Osteoblast (primary cell): ENCODE results near the gene MAPK11. TPM values are rescaled to one million over a fixed set of nuclear protein-coding genes. Genes with fewer than 3 reads are reported as not detected.

Experiments used
- DNase-seq: peaks from one replicate; pipeline ENCODE4 v3.0.0; 2011; ENCODE audit warnings: low spot score, mixed read lengths; ENCODE audit not compliant: insufficient read length; ENCODE audit errors: missing footprints
- H2AFZ ChIP-seq: 2 replicates; pipeline ENCODE4 v1.6.0; 2011; ENCODE audit warnings: mild to moderate bottlenecking, low read length
- H3K27ac ChIP-seq: 2 replicates; pipeline ENCODE4 v1.5.1; 2011; ENCODE audit warnings: mild to moderate bottlenecking, low read depth, low read length, moderate library complexity
- H3K27me3 ChIP-seq: 2 replicates; pipeline ENCODE4 v1.6.0; 2012; ENCODE audit warnings: mild to moderate bottlenecking, control low read depth, inconsistent platforms, low read length, moderate library complexity; ENCODE audit not compliant: insufficient read depth
- H3K36me3 ChIP-seq: 2 replicates; pipeline ENCODE4 v1.5.1; 2011; ENCODE audit warnings: mild to moderate bottlenecking, low read length, control low read depth, moderate library complexity; ENCODE audit not compliant: insufficient read depth
- H3K4me1 ChIP-seq: 2 replicates; pipeline ENCODE4 v1.5.1; 2011; ENCODE audit warnings: mild to moderate bottlenecking, low read length, control low read depth, moderate library complexity; ENCODE audit not compliant: insufficient read depth
- H3K4me2 ChIP-seq: 2 replicates; pipeline ENCODE4 v1.6.0; 2011; ENCODE audit warnings: mild to moderate bottlenecking, low read length; ENCODE audit not compliant: insufficient read depth
- H3K4me3 ChIP-seq: fragments of 200-600 bp; sonication (generic); 3 replicates; pipeline ENCODE4 v1.5.1; 2012; ENCODE audit warnings: mild to moderate bottlenecking, low read length, inconsistent platforms; ENCODE audit not compliant: insufficient read depth
- H3K79me2 ChIP-seq: 2 replicates; pipeline ENCODE4 v1.6.0; 2012; ENCODE audit warnings: mild to moderate bottlenecking, low read length, control low read depth, inconsistent platforms; ENCODE audit not compliant: insufficient read depth
- H3K9me3 ChIP-seq: 2 replicates; pipeline ENCODE4 v1.5.1; 2011; ENCODE audit warnings: low read depth, low read length, control low read depth
- H4K20me1 ChIP-seq: 2 replicates; pipeline ENCODE4 v1.6.0; 2012; ENCODE audit warnings: mild to moderate bottlenecking, low read length, control low read depth; ENCODE audit not compliant: insufficient read depth
- total RNA-seq: library from RNA; depleted of rRNA; stranded (reverse); fragments of >200 nt; gene quantifications from 2 replicates; pipeline ENCODE4 v1.2.3, GENCODE V29; 2012
- TF ChIP-seq, protein P1 (sequence below): IDR thresholded peaks from 2 replicates; pipeline ENCODE4 v1.5.1; 2011; ENCODE audit warnings: mild to moderate bottlenecking, low read depth, low read length, moderate library complexity; ENCODE audit errors: extremely low read depth

Gene MAPK11
- 2.9 and 6.2 TPM in 2 replicates for total RNA-seq

DNA sequence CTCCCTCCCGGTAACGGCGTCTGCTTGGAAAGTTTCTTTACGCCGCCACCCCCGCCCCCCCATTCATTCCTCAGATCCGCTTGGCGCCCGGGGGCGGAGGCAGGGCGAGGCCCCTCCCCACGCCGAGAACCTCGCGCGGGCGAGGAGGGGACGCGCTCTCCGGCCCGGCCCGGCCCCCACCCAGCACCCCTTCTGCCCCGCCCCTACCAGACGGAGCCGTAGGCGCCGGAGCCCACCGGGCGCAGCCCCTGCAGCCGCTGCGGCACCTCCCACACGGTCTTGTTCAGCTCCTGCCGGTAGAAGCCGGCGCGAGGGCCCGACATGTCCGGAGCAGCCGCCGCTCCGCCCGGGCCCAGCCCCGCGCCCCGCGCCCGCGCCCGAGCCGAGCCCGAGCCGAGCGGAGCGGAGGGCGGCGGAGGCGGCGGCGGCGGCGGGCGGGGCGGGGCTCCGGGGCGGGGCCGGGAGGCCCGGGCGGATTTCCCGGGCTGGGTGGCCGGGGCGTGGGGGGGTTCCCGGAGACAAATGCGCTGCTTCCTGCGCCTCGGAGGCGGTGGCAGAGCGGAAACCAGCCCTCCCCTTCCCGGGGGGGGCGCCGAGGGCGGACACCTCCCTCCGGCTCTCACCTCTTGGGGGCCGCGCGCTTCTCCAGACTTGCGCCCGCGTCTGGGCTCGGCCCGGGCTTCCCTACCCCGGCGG, at the start of gene MAPK11:
Gene MAPK11, minus strand, starts transcription at position 411 of the 696 bp plus-strand sequence. Its CDS starts 88 bp downstream, at position 323.
- TF ChIP-seq, protein P1, sequence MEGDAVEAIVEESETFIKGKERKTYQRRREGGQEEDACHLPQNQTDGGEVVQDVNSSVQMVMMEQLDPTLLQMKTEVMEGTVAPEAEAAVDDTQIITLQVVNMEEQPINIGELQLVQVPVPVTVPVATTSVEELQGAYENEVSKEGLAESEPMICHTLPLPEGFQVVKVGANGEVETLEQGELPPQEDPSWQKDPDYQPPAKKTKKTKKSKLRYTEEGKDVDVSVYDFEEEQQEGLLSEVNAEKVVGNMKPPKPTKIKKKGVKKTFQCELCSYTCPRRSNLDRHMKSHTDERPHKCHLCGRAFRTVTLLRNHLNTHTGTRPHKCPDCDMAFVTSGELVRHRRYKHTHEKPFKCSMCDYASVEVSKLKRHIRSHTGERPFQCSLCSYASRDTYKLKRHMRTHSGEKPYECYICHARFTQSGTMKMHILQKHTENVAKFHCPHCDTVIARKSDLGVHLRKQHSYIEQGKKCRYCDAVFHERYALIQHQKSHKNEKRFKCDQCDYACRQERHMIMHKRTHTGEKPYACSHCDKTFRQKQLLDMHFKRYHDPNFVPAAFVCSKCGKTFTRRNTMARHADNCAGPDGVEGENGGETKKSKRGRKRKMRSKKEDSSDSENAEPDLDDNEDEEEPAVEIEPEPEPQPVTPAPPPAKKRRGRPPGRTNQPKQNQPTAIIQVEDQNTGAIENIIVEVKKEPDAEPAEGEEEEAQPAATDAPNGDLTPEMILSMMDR = no peak

DNA sequence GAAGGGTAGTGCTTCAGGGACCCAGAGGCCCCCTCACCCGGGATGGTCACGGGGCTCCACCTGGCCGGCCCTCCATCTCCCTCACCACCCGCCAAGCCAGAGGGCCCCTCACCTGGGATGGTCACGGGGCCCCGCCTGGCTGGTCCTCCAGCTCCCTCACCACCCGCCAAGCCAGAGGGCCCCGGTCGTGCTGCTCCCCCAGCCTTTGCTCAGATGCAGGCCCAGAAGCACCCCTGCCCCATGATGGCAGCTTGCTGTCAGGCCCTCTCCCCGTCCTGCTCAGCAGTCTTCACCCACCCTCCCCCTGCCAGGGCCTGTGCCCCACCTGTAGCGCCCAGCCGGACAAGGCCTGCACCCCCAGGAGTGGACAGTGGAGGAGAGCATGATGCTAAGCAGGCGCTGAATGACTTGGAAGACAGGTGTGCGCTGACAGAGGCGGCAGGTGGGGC, 49.3 kb upstream of the MAPK11 start:
- peaks cover under 1% of the 10 kb centered on the region for H4K20me1 ChIP-seq
- peak; percentile 64 for DNase-seq
- no peaks in the 10 kb centered on the region for H3K36me3 ChIP-seq
- H3K9me3 ChIP-seq = no peaks in the 10 kb centered on the region
- H3K4me3 ChIP-seq = no peak overlapping the region
- H3K4me1 ChIP-seq = no peaks in the 10 kb centered on the region
- TF ChIP-seq, protein P1 = no peak
- no peak overlapping the region for H2AFZ ChIP-seq
- no peaks in the 10 kb centered on the region for H3K27me3 ChIP-seq
- H3K27ac ChIP-seq = no peak overlapping the region
- no peak overlapping the region for H3K4me2 ChIP-seq
- H3K79me2 ChIP-seq = peaks cover 3% of the 10 kb centered on the region

More for the DNA sequence above, at the start of gene MAPK11:
- H3K4me2 ChIP-seq = peak within 1 kb of the TSS; percentile 64
- H3K27ac ChIP-seq = no peak within 1 kb of the TSS
- no peaks in the 10 kb centered on the region for H3K27me3 ChIP-seq
- no peaks in the 10 kb centered on the region for H3K79me2 ChIP-seq
- peak within 1 kb of the TSS; percentile 69 for H3K4me3 ChIP-seq
- peaks cover 8% of the 10 kb centered on the region for H3K36me3 ChIP-seq
- H3K4me1 ChIP-seq = peaks cover 11% of the 10 kb centered on the region
- DNase-seq = peak; percentile 98
- no peak within 1 kb of the TSS for H2AFZ ChIP-seq
- H4K20me1 ChIP-seq = peaks cover 28% of the 10 kb centered on the region
- no peaks in the 10 kb centered on the region for H3K9me3 ChIP-seq

- H3K27me3 ChIP-seq = no peaks in the 10 kb centered on the region
- H3K27ac ChIP-seq = no peak overlapping the region
- no peaks in the 10 kb centered on the region for H3K9me3 ChIP-seq
- H2AFZ ChIP-seq = no peak overlapping the region
- no peaks in the 10 kb centered on the region for H4K20me1 ChIP-seq
- H3K4me2 ChIP-seq = no peak overlapping the region
- DNase-seq = peak; percentile 72
- no peak overlapping the region for H3K4me3 ChIP-seq
- H3K4me1 ChIP-seq = no peaks in the 10 kb centered on the region
- no peaks in the 10 kb centered on the region for H3K36me3 ChIP-seq
- H3K79me2 ChIP-seq = no peaks in the 10 kb centered on the region
- TF ChIP-seq, protein P1 = no peak
Measured at GRCh38 chr22:50318698-50319411, 48.7 kb upstream of the MAPK11 start.

GRCh38 chr22:50318356-50318697, 48.1 kb upstream of the MAPK11 start:
- H3K27me3 ChIP-seq = no peaks in the 10 kb centered on the region
- no peaks in the 10 kb centered on the region for H3K9me3 ChIP-seq
- no peak overlapping the region for H3K4me3 ChIP-seq
- H3K36me3 ChIP-seq = no peaks in the 10 kb centered on the region
- TF ChIP-seq, protein P1 = no peak
- no peak overlapping the region for H3K27ac ChIP-seq
- H3K4me2 ChIP-seq = no peak overlapping the region
- no peaks in the 10 kb centered on the region for H4K20me1 ChIP-seq
- H3K79me2 ChIP-seq = no peaks in the 10 kb centered on the region
- DNase-seq = peak; percentile 73
- H3K4me1 ChIP-seq = no peaks in the 10 kb centered on the region
- no peak overlapping the region for H2AFZ ChIP-seq
